Gastroesophageal sphincter (tissue), 4 donors: ENCODE results near the gene SLC1A2. TPM values are rescaled to one million over a fixed set of nuclear protein-coding genes. Genes with fewer than 3 reads are reported as not detected.

Source experiments
- ATAC-seq: fragments of 150-250 bp; one replicate; pipeline ENCODE4 v1.9.1; 2016; ENCODE audit warnings: mild to moderate bottlenecking, moderate library complexity
- H3K27ac ChIP-seq, 4 donors: fragments of 200-600 bp; sonication (generic) in 3 of 4; 1 replicate in 3 of 4; 2 replicates in 1 of 4; pipeline ENCODE4 v1.5.1; 2016 to 2019
- H3K27me3 ChIP-seq: fragments of 200-600 bp; sonication (generic); one replicate; pipeline ENCODE4 v1.5.1; 2019
- H3K36me3 ChIP-seq, 2 donors: fragments of 200-600 bp; sonication (generic); one replicate each; pipeline ENCODE4 v1.5.1; 2019; ENCODE audit warnings: control low read depth in 1 of 2
- H3K4me1 ChIP-seq, 3 donors: fragments of 200-600 bp; sonication (generic); 1 replicate in 2 of 3; 2 replicates in 1 of 3; pipeline ENCODE4 v1.5.1; 2016 to 2019; ENCODE audit warnings: control low read depth in 2 of 3
- H3K4me3 ChIP-seq, 2 donors: fragments of 200-600 bp; sonication (generic); one replicate each; pipeline ENCODE4 v1.5.1; 2019; ENCODE audit warnings: mild to moderate bottlenecking in 1 of 2, moderate library complexity in 1 of 2
- H3K9me3 ChIP-seq, 3 donors: fragments of 200-600 bp; sonication (generic); one replicate each; pipeline ENCODE4 v1.5.1; 2017 to 2019; ENCODE audit warnings: control low read depth in 2 of 3
- EP300 ChIP-seq: sonication (generic); formaldehyde crosslinking; IDR thresholded peaks from one replicate; pipeline ENCODE4 v1.6.1; 2017; ENCODE audit warnings: antibody characterized with exemption, mild to moderate bottlenecking
- POLR2A ChIP-seq, 2 donors: fragments of 450-650 bp; IDR thresholded peaks; one replicate each; pipeline ENCODE4 v1.6.1; 2017; ENCODE audit warnings: antibody characterized with exemption in 2 of 2, mild to moderate bottlenecking in 2 of 2, moderate library complexity in 1 of 2
- POLR2AphosphoS5 ChIP-seq: sonication (generic); formaldehyde crosslinking; IDR thresholded peaks from one replicate; pipeline ENCODE4 v1.6.1; 2017; ENCODE audit warnings: antibody characterized with exemption
- WGBS, 2 donors: methylation state at CpG; one replicate each; pipeline ENCODE4 v1.1.5; 2018; ENCODE audit warnings: low coverage in 1 of 2; 5-methylcytosine and 5-hydroxymethylcytosine counted together
- total RNA-seq, 4 donors: library from RNA; depleted of rRNA; stranded (reverse); fragments of >200 nt; gene quantifications; one replicate each; pipeline ENCODE4 v1.1.0, GENCODE V29; 2016
- TF ChIP-seq, protein P1 (sequence below), 4 experiments: fragments of 200-600 bp in 2 of 4; fragments of 450-650 bp in 2 of 4; sonication (generic) in 1 of 4; IDR thresholded peaks; one replicate each; pipeline ENCODE4 v1.5.1; 2017 to 2019; ENCODE audit warnings: antibody characterized with exemption in 4 of 4, mild to moderate bottlenecking in 2 of 4, moderate library complexity in 2 of 4

SLC1A2 gene
- total RNA-seq, 4 donors from 2014 or later = 0.12 to 1.5 (median 0.40) TPM; not detected in 1

DNA sequence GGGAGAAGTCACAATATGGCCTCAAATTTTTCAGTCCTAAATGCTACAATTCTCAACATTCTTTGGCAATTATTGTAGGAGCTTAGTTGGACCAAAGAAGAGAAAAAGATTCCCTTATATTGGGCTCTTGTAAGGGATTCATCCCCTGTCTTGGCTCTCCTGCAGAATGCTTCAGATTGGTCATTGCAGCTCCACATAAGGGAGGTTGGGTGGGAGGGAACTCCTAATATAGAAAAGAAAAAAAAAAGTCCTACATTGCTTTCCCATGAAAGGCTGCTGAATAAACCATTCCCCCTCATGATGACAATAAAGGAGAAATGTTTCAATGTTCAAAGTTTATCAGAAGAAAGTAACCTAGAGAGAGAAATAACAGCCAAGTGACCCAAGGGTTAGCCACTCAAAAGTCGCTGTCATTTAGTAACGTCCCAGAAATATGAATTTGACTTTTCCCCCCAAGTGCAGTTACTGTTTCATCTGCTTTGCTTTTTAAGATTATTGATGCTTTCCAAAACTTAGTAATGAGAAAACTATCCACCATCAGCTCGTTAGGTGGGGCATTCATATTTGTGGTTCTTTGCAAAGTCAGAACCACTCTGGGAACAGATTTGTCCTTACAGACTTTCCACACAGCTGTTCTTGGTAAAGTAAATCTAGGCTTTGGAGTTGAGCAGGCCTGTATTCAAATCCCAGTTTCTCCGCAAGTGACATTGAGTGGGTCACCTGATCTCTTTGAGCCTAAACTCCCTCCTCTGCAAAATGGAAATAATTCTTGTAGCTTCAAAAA is 5.0 kb upstream of the SLC1A2 start:
- TF ChIP-seq, protein P1, sequence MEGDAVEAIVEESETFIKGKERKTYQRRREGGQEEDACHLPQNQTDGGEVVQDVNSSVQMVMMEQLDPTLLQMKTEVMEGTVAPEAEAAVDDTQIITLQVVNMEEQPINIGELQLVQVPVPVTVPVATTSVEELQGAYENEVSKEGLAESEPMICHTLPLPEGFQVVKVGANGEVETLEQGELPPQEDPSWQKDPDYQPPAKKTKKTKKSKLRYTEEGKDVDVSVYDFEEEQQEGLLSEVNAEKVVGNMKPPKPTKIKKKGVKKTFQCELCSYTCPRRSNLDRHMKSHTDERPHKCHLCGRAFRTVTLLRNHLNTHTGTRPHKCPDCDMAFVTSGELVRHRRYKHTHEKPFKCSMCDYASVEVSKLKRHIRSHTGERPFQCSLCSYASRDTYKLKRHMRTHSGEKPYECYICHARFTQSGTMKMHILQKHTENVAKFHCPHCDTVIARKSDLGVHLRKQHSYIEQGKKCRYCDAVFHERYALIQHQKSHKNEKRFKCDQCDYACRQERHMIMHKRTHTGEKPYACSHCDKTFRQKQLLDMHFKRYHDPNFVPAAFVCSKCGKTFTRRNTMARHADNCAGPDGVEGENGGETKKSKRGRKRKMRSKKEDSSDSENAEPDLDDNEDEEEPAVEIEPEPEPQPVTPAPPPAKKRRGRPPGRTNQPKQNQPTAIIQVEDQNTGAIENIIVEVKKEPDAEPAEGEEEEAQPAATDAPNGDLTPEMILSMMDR (IDR thresholded peaks at IDR 0.05) = no peak
- no peak for TF ChIP-seq POLR2AphosphoS5
- no peak for TF ChIP-seq POLR2A (IDR thresholded peaks at IDR 0.05)
- TF ChIP-seq EP300 = no peak
- H3K4me3 ChIP-seq = no peak overlapping the region
- H3K4me1 ChIP-seq = peaks cover 0 to 36% (median 8%) of the 10 kb centered on the region in 3 donors
- no peak overlapping the region for H3K27ac ChIP-seq
- no peaks in the 10 kb centered on the region for H3K9me3 ChIP-seq
- 53 to 65% methylated on average over 3 to 4 of the region's 4 CpGs for WGBS, 2 donors
- H3K36me3 ChIP-seq = no peaks in the 10 kb centered on the region
- peaks cover 32% of the 10 kb centered on the region for H3K27me3 ChIP-seq
- ATAC-seq = no peak

DNA sequence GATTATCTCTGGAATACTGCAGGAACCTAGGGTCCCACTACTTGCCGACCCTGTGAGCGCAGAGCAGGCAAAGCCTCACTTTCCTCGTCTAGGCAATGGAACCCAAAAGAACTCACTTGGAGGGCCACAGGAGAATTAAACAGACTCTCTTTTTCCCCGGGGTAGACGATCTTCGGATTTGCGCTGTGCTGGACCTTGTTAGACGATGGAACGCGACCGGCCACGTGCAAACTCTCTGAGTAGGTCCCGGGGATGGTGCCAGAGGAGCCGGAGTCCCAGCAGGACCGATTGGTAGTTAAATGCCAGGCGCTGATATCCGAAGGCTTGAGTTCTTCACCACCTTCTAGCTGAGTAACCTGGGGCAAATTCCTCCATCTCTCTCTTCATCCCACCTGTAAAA is 1.0 kb upstream of the SLC1A2 start:
- no peaks in the 10 kb centered on the region for H3K9me3 ChIP-seq
- peaks cover 67% of the 10 kb centered on the region for H3K27me3 ChIP-seq
- WGBS, 2 donors = 38 to 40% methylated on average over 1 to 4 of the region's 17 CpGs
- H3K36me3 ChIP-seq = no peaks in the 10 kb centered on the region
- peak overlapping the region in 1 of 2 donors; percentile 54 for H3K4me3 ChIP-seq
- peaks cover 0 to 26% (median 16%) of the 10 kb centered on the region in 3 donors for H3K4me1 ChIP-seq
- TF ChIP-seq EP300 = no peak
- no peak for TF ChIP-seq POLR2A (IDR thresholded peaks at IDR 0.05)
- no peak for TF ChIP-seq POLR2AphosphoS5
- TF ChIP-seq, protein P1 (IDR thresholded peaks at IDR 0.05) = no peak
- H3K27ac ChIP-seq = no peak overlapping the region
- ATAC-seq = no peak

DNA sequence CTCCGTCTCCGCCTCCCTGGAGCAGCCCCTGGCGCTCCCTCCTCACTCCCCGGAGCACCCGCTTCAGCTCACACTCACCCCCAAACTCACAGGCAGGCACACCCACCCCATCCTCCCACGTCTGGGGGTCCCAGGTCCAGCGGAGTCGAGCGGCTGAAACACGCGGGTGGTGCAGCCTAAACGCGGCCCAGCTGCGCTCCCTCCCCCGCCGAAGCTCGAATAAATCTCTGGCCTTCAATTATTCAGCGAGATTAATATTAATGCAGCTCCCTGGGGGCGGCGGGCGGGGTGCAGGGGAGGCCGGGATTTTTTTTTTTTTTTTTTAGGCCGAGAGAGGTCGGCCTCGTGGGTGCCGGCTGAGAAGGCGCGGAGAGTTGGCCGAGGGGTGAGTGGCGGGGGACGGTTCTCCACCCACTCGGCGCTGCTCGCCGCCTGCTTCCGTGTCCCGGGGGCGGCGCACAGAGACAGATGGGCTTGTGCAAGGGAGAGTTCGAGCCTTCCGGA is 524 bp upstream of the SLC1A2 start:
- TF ChIP-seq POLR2A (IDR thresholded peaks at IDR 0.05) (no peak), POLR2AphosphoS5 (no peak), EP300 (no peak)
- TF ChIP-seq, protein P1 (IDR thresholded peaks at IDR 0.05) = no peak
- Histone ChIP-seq H3K36me3 (no peaks in the 10 kb centered on the region), H3K4me1 (peaks cover 0 to 26% (median 16%) of the 10 kb centered on the region in 3 donors), H3K27me3 (peaks cover 69% of the 10 kb centered on the region), H3K9me3 (no peaks in the 10 kb centered on the region), H3K27ac (no peak overlapping the region), H3K4me3 (peak overlapping the region; percentile 13 to 54)
- 0 to 2% methylated on average over 5 to 11 of the region's 41 CpGs for WGBS, 2 donors
- no peak for ATAC-seq

DNA sequence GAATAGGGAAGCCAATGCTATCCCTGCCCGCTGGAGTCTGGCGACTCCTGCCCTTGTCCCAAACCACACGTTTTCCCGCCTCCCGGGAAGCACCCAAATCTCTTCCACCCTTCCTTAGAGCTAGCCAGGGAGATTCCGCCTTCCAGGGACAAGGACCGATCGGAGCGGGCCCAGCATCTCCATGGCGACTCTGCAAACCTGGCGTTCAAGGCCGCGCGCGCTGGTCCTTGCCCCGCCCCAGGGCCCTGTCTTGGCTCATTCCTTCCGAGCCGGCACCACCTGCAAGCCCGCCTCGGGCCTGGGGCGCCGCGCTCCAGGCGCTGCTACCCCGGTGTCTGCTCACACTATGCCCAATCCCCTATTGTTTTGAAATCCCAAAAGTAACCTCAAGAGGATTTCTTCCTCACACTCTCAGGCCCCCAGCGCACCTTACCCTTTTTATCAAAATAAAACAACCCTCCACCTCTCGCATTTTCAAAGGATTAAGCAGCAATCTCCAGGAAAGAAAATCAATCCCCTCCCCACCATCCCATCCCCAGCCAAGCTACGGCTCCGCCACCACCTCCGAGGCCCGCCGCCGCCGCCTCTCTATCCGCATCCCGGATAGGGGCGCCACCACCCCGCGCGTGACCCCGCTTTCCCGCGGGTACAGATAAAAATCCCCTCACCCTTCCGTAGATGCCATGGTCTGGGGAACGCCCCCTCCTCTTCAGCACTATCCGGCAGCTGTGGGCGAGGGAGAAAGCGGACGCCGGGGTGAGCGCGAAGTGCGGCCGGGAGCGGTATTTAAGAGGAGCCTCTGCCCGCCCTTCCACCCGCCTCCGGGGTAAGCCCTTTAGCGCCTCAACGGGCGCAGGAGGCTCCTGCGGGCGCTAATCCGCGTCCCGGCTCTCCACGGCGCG is 825 bp downstream of the SLC1A2 start:
- H3K27me3 ChIP-seq = peaks cover 79% of the 10 kb centered on the region
- WGBS, 2 donors = 7 to 8% methylated on average over 5 to 33 of the region's 69 CpGs

More for the DNA sequence above, 825 bp downstream of the SLC1A2 start:
- Histone ChIP-seq H3K4me1 (peaks cover 0 to 26% (median 16%) of the 10 kb centered on the region in 3 donors), H3K9me3 (no peaks in the 10 kb centered on the region), H3K36me3 (no peaks in the 10 kb centered on the region), H3K27ac (no peak overlapping the region), H3K4me3 (peak overlapping the region; percentile 13 to 54)
- no peak for TF ChIP-seq EP300
- no peak for TF ChIP-seq POLR2AphosphoS5
- TF ChIP-seq POLR2A (IDR thresholded peaks at IDR 0.05) = no peak
- TF ChIP-seq, protein P1 (IDR thresholded peaks at IDR 0.05) = no peak
- ATAC-seq = no peak
